HepG2 (cell line): ENCODE data around the gene MYO6. TPM values are rescaled to one million over a fixed set of nuclear protein-coding genes. Genes with fewer than 3 reads are reported as not detected.

Experiments used
- ATAC-seq: fragments of 200-7000 bp; cut with Tn5 transposase; 3 replicates; pipeline ENCODE4 v1.9.1; 2020; ENCODE audit warnings: mild to moderate bottlenecking, moderate library complexity
- BruUV-seq: library from RNA; stranded (reverse); fragments of 400-500 nt; replicated peaks from 2 replicates; lab custom pipeline; 2021; lab: Mats Ljungman, UMichigan
- CTCF ChIA-PET: fragments of 300-600 bp; formaldehyde crosslinking; extraction: SDS; loops from one replicate; lab custom pipeline; 2021; ENCODE audit warnings: low total read pairs, inconsistent platforms, low intra/inter-chr PET ratio; lab: Yijun Ruan, JAX
- POLR2A ChIA-PET: fragments of 350-600 bp; sonication (Branson Sonifier 250); formaldehyde crosslinking; loops from one replicate; lab custom pipeline; 2020; ENCODE audit warnings: antibody characterized with exemption, inconsistent platforms; lab: Yijun Ruan, JAX
- DNase-seq: peaks from one replicate; pipeline ENCODE4 v3.0.0-alpha.2; 2015; ENCODE audit warnings: low spot score
- FAIRE-seq: peaks from 3 replicates; lab custom pipeline; 2011; peaks lifted over from hg19 to GRCh38; lab: Jason Lieb, UNC
- H2AFZ ChIP-seq: one replicate; pipeline ENCODE4 v1.6.1; 2011; ENCODE audit warnings: low read length, inconsistent platforms
- H3K27ac ChIP-seq: fragments of 300-600 bp; 3 replicates; pipeline ENCODE4 v1.8.0; 2011; ENCODE audit warnings: mixed run types, mild to moderate bottlenecking, mixed read lengths, low read length, inconsistent platforms; ENCODE audit not compliant: insufficient read depth; ENCODE audit errors: extremely low read length
- H3K27me3 ChIP-seq, 2 experiments: fragments of 200-600 bp in 1 of 2; 2 replicates in 1 of 2; 3 replicates in 1 of 2; pipeline versions ENCODE4 v1.6.0 to v1.8.0; 2011; ENCODE audit warnings: low read length in 2 of 2, mild to moderate bottlenecking in 2 of 2, moderate library complexity in 2 of 2, inconsistent platforms in 1 of 2; ENCODE audit not compliant: insufficient read depth in 2 of 2, control insufficient read depth in 1 of 2
- H3K36me3 ChIP-seq, 2 experiments: fragments of 200-600 bp in 1 of 2; replicated peaks in 1 of 2; 2 replicates in 1 of 2; 3 replicates in 1 of 2; pipeline versions ENCODE4 v1.5.1 to v1.8.0; 2011; ENCODE audit warnings: low read length in 2 of 2, inconsistent platforms in 1 of 2; ENCODE audit not compliant: insufficient read depth in 2 of 2, control insufficient read depth in 1 of 2
- H3K4me1 ChIP-seq: 2 replicates; pipeline ENCODE4 v1.5.1; 2012; ENCODE audit warnings: low read length, inconsistent platforms; ENCODE audit not compliant: insufficient read depth
- H3K4me2 ChIP-seq: 2 replicates; pipeline ENCODE4 v1.6.0; 2011; ENCODE audit warnings: low read depth, low read length, inconsistent platforms
- H3K4me3 ChIP-seq, 3 experiments: fragments of 200-600 bp in 1 of 3; sonication (generic), shearing (Covaris generic) in 1 of 3; replicated peaks in 1 of 3; 2 replicates each; pipeline ENCODE4 v1.5.1; 2011 to 2016; ENCODE audit warnings: low read length in 3 of 3, inconsistent platforms in 2 of 3, low read depth in 2 of 3, mild to moderate bottlenecking in 2 of 3, control low read depth in 1 of 3, mixed read lengths in 1 of 3; ENCODE audit not compliant: insufficient read depth in 1 of 3
- H3K79me2 ChIP-seq: one replicate; pipeline ENCODE4 v1.6.1; 2011; ENCODE audit warnings: low read length, inconsistent platforms; ENCODE audit not compliant: insufficient read depth
- H3K9ac ChIP-seq: 2 replicates; pipeline ENCODE4 v1.6.0; 2011; ENCODE audit warnings: mild to moderate bottlenecking, low read depth, low read length, inconsistent platforms; ENCODE audit not compliant: insufficient read depth
- H3K9me3 ChIP-seq: 2 replicates; pipeline ENCODE4 v1.5.1; 2012; ENCODE audit warnings: mild to moderate bottlenecking, low read length
- H4K20me1 ChIP-seq: 2 replicates; pipeline ENCODE4 v1.6.0; 2011; ENCODE audit warnings: inconsistent platforms, mild to moderate bottlenecking, low read length, moderate library complexity; ENCODE audit not compliant: insufficient read depth
- AKAP8 ChIP-seq: sonication (generic); formaldehyde crosslinking; IDR thresholded peaks from 2 replicates; pipeline ENCODE4 v1.5.1; 2020; ENCODE audit warnings: mild to moderate bottlenecking, missing genetic modification reagents
- KLF11 ChIP-seq: IDR thresholded peaks from 2 replicates; pipeline ENCODE4 v1.6.1; 2016; ENCODE audit warnings: missing compliant biosample characterization
- PAF1 ChIP-seq: IDR thresholded peaks from 2 replicates; pipeline ENCODE4 v1.6.1; 2016; ENCODE audit warnings: missing genetic modification reagents, missing compliant biosample characterization
- SNAPC5 ChIP-seq: sonication (generic); formaldehyde crosslinking; IDR thresholded peaks from 2 replicates; pipeline ENCODE4 v1.8.1; 2023; ENCODE audit warnings: mild to moderate bottlenecking, missing genetic modification reagents, borderline replicate concordance
- TRIM24 ChIP-seq: sonication (generic); formaldehyde crosslinking; IDR thresholded peaks from 2 replicates; pipeline ENCODE4 v1.8.0; 2022; ENCODE audit warnings: mild to moderate bottlenecking, missing genetic modification reagents
- ZFP41 ChIP-seq: sonication (generic); formaldehyde crosslinking; IDR thresholded peaks from 2 replicates; pipeline ENCODE4 v1.4.0; 2020; ENCODE audit warnings: mild to moderate bottlenecking, missing genetic modification reagents, borderline replicate concordance
- ZNF329 ChIP-seq: sonication (generic); formaldehyde crosslinking; IDR thresholded peaks from 2 replicates; pipeline ENCODE4 v1.9.0; 2021; ENCODE audit warnings: low read depth, mild to moderate bottlenecking, missing genetic modification reagents
- WGBS: methylation state at CpG from one replicate; pipeline ENCODE4 v1.1.6; 2017; ENCODE audit warnings: low lambda C conversion rate; 5-methylcytosine and 5-hydroxymethylcytosine counted together
- in situ Hi-C: cut with HindIII; loops from 2 replicates; pipeline ENCODE4 v1.10.0; 2017; ENCODE audit warnings: low pct_unique_long_range_greater_than_20kb; ENCODE audit not compliant: extremely low pct_ligation_motif_present
- intact Hi-C: fragments of 100-400 bp; cut with micrococcal nuclease; formaldehyde crosslinking; loops from one replicate; pipeline ENCODE4 v1.10.0; 2022; ENCODE audit not compliant: unreplicated experiment
- polyA plus RNA-seq, 8 experiments: library from polyadenylated mRNA; depleted of rRNA in 3 of 8; stranded (reverse) in 7 of 8; unstranded in 1 of 8; fragments of >200 nt; fragmentation: Illumina TruSeq in 4 of 8; extraction: Trizol in 4 of 8; gene quantifications; 2 replicates each; pipeline versions ENCODE4 v1.2.1 to v1.2.3, GENCODE V29; 2011 to 2016; ENCODE audit warnings: low read depth in 4 of 8, missing spikeins in 1 of 8, mixed read lengths in 1 of 8; ENCODE audit not compliant: insufficient read depth in 1 of 8
- total RNA-seq, 5 experiments: library from RNA; depleted of rRNA; stranded (reverse); fragments of >200 nt; fragmentation: Illumina TruSeq; extraction: Trizol; gene quantifications; 2 replicates each; pipeline ENCODE4 v1.2.3, GENCODE V29; 2016; ENCODE audit warnings: low read depth in 1 of 5
- TF ChIP-seq, protein P1 (sequence below): sonication (generic); formaldehyde crosslinking; IDR thresholded peaks from 2 replicates; pipeline ENCODE4 v1.4.0; 2020; ENCODE audit warnings: missing genetic modification reagents, borderline replicate concordance
- TF ChIP-seq, protein P2 (sequence below): sonication (generic); formaldehyde crosslinking; IDR thresholded peaks from 2 replicates; pipeline ENCODE4 v1.4.0; 2020; ENCODE audit warnings: mild to moderate bottlenecking, missing genetic modification reagents

Gene MYO6
- total and polyA plus RNA-seq, 2 of the 13 experiments (the other 11 are each of a cell fraction or from before 2014, with no cell fraction given), result 5.4 to 7.5 TPM

DNA sequence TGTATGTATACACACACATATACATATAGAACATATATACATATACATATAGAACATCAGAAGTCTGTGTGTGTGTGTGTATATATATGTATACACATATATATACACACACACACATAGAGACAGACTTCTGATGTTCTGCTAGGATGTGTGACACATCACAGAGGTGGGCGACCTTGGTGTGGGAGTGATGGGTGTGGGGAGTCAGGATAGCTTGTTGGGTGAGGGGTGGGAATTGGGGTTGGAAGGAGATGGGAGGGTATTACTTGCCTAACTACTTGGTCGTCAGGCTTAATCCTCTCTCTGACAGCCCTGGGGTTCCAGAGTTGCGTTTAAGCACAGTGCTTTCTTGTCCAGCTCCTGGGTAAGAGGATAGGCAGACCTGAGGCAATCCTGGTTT, 8.3 kb downstream of the MYO6 start:
- no peaks in the 10 kb centered on the region for H4K20me1 ChIP-seq
- TF ChIP-seq, protein P1, sequence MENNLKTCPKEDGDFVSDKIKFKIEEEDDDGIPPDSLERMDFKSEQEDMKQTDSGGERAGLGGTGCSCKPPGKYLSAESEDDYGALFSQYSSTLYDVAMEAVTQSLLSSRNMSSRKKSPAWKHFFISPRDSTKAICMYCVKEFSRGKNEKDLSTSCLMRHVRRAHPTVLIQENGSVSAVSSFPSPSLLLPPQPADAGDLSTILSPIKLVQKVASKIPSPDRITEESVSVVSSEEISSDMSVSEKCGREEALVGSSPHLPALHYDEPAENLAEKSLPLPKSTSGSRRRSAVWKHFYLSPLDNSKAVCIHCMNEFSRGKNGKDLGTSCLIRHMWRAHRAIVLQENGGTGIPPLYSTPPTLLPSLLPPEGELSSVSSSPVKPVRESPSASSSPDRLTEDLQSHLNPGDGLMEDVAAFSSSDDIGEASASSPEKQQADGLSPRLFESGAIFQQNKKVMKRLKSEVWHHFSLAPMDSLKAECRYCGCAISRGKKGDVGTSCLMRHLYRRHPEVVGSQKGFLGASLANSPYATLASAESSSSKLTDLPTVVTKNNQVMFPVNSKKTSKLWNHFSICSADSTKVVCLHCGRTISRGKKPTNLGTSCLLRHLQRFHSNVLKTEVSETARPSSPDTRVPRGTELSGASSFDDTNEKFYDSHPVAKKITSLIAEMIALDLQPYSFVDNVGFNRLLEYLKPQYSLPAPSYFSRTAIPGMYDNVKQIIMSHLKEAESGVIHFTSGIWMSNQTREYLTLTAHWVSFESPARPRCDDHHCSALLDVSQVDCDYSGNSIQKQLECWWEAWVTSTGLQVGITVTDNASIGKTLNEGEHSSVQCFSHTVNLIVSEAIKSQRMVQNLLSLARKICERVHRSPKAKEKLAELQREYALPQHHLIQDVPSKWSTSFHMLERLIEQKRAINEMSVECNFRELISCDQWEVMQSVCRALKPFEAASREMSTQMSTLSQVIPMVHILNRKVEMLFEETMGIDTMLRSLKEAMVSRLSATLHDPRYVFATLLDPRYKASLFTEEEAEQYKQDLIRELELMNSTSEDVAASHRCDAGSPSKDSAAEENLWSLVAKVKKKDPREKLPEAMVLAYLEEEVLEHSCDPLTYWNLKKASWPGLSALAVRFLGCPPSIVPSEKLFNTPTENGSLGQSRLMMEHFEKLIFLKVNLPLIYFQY (CRISPR knock-in tag), result no peak
- TF ChIP-seq TRIM24 (CRISPR knock-in tag) (no peak), AKAP8 (no peak), ZFP41 (no peak), ZNF329 (CRISPR knock-in tag) (no peak), PAF1 (CRISPR knock-in tag) (no peak), KLF11 (CRISPR knock-in tag) (no peak), SNAPC5 (CRISPR knock-in tag) (no peak)
- TF ChIP-seq, protein P2, sequence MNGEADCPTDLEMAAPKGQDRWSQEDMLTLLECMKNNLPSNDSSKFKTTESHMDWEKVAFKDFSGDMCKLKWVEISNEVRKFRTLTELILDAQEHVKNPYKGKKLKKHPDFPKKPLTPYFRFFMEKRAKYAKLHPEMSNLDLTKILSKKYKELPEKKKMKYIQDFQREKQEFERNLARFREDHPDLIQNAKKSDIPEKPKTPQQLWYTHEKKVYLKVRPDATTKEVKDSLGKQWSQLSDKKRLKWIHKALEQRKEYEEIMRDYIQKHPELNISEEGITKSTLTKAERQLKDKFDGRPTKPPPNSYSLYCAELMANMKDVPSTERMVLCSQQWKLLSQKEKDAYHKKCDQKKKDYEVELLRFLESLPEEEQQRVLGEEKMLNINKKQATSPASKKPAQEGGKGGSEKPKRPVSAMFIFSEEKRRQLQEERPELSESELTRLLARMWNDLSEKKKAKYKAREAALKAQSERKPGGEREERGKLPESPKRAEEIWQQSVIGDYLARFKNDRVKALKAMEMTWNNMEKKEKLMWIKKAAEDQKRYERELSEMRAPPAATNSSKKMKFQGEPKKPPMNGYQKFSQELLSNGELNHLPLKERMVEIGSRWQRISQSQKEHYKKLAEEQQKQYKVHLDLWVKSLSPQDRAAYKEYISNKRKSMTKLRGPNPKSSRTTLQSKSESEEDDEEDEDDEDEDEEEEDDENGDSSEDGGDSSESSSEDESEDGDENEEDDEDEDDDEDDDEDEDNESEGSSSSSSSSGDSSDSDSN (CRISPR knock-in tag), result no peak
- TF ChIP-seq, all 625 proteins: peak for 0
- intact Hi-C loops (no loop called here), in situ Hi-C loops (no loop called here)
- ChIA-PET CTCF (no interaction called here), POLR2A (no interaction called here)
- FAIRE-seq (no peak), DNase-seq (no peak), ATAC-seq (no peak; the same call in 2 of the 3 replicates)
- Histone ChIP-seq H3K4me2 (no peak overlapping the region), H3K27me3 (no peaks in the 10 kb centered on the region), H3K9ac (no peak overlapping the region), H3K9me3 (no peaks in the 10 kb centered on the region), H3K4me3 (no peak overlapping the region), H3K36me3 (no peaks in the 10 kb centered on the region), H3K27ac (no peak overlapping the region), H2AFZ (no peak overlapping the region), H3K79me2 (peaks cover 2% of the 10 kb centered on the region), H3K4me1 (peaks cover 16% of the 10 kb centered on the region)
- BruUV-seq, result no TSS peak
- 85% methylated on average over 3 of the region's 3 CpGs for WGBS
